ENCODE results near the gene BMP2K. TPM values are rescaled to one million over a fixed set of nuclear protein-coding genes. Genes with fewer than 3 reads are reported as not detected.

Gene BMP2K
- 10 to 100 TPM; 10.6 to 14.5 TPM for total RNA-seq

- CTCF ChIA-PET = interaction anchor here (0.7 to 1.5 kb wide), 2 partner anchors 60 to 164 kb away, joined by 3 read pairs; no protein-coding TSS in a partner anchor
- Mint-ChIP-seq H3K9me3 (ENCODE audit: low read depth) (no peaks in the 10 kb centered on the region), H3K27me3 (no peaks in the 10 kb centered on the region), H3K4me1 (peaks cover 17% of the 10 kb centered on the region), H3K36me3 (ENCODE audit: low read depth) (no peaks in the 10 kb centered on the region), H3K27ac (peak within 1 kb of the TSS; percentile 96), H3K4me3 (peak within 1 kb of the TSS; percentile 84)
- DNase-seq (peak; percentile 88), ATAC-seq (peak; percentile 71)
- POLR2A ChIA-PET = interaction anchor here (0.5 kb wide), 1 partner anchor 170 kb away, joined by 3 read pairs; no protein-coding TSS in a partner anchor
- intact Hi-C loops (cut with DNase I, micrococcal nuclease) = loop anchor here (1.0 to 10.0 kb wide), 9 partner anchors 118 to 1409 kb away; partner anchors contain the start of genes MRPL1 (in 2 of the 2) and PAQR3 (in 2 of the 2)
These were observed at the start of gene BMP2K for GRCh38 chr4:78776079-78776728. Gene BMP2K, plus strand, starts transcription at chr4:78776350. Its CDS starts 194 bp downstream, at chr4:78776544.

- no peak overlapping the region for H3K27ac Mint-ChIP-seq
- POLR2A ChIA-PET = no interaction called here
- ATAC-seq = no peak
- no peak for DNase-seq
- no peaks in the 10 kb centered on the region for H3K9me3 Mint-ChIP-seq (ENCODE audit: low read depth)
- intact Hi-C loops (cut with DNase I, micrococcal nuclease) = no loop called here
- no peaks in the 10 kb centered on the region for H3K27me3 Mint-ChIP-seq
- H3K4me3 Mint-ChIP-seq = no peak overlapping the region
- no peaks in the 10 kb centered on the region for H3K36me3 Mint-ChIP-seq (ENCODE audit: low read depth)
- CTCF ChIA-PET = interaction anchor here (0.6 kb wide), 1 partner anchor 41 kb away, joined by 3 read pairs; no protein-coding TSS in a partner anchor
- H3K4me1 Mint-ChIP-seq = peaks cover 2% of the 10 kb centered on the region
These were observed 49.6 kb upstream of the BMP2K start for GRCh38 chr4:78726546-78726945.

GRCh38 chr4:78732332-78733104 lies 43.6 kb upstream of the BMP2K start:
- POLR2A ChIA-PET = no interaction called here

GRCh38 chr4:78734441-78735162 lies 41.5 kb upstream of the BMP2K start:
- no peak overlapping the region for H3K27ac Mint-ChIP-seq
- peaks cover 4% of the 10 kb centered on the region for H3K4me1 Mint-ChIP-seq
- CTCF ChIA-PET = no interaction called here
- H3K27me3 Mint-ChIP-seq = no peaks in the 10 kb centered on the region
- no peak overlapping the region for H3K4me3 Mint-ChIP-seq
- POLR2A ChIA-PET = no interaction called here
- H3K9me3 Mint-ChIP-seq (ENCODE audit: low read depth) = no peaks in the 10 kb centered on the region
- no peak for DNase-seq
- intact Hi-C loops (cut with DNase I, micrococcal nuclease) = no loop called here
- no peaks in the 10 kb centered on the region for H3K36me3 Mint-ChIP-seq (ENCODE audit: low read depth)
- no peak for ATAC-seq

More at GRCh38 chr4:78732332-78733104, 43.6 kb upstream of the BMP2K start:
- DNase-seq (no peak), ATAC-seq (no peak)
- intact Hi-C loops (cut with DNase I, micrococcal nuclease) = no loop called here
- H3K27me3 Mint-ChIP-seq = no peaks in the 10 kb centered on the region
- peaks cover 4% of the 10 kb centered on the region for H3K4me1 Mint-ChIP-seq
- no peak overlapping the region for H3K27ac Mint-ChIP-seq
- no peaks in the 10 kb centered on the region for H3K36me3 Mint-ChIP-seq (ENCODE audit: low read depth)
- H3K9me3 Mint-ChIP-seq (ENCODE audit: low read depth) = no peaks in the 10 kb centered on the region
- CTCF ChIA-PET = no interaction called here
- no peak overlapping the region for H3K4me3 Mint-ChIP-seq

GRCh38 chr4:78735697-78736096 lies 40.5 kb upstream of the BMP2K start:
- DNase-seq = no peak
- no peak for ATAC-seq
- Mint-ChIP-seq H3K4me3 (no peak overlapping the region), H3K27ac (no peak overlapping the region), H3K9me3 (ENCODE audit: low read depth) (no peaks in the 10 kb centered on the region), H3K36me3 (ENCODE audit: low read depth) (no peaks in the 10 kb centered on the region), H3K27me3 (no peaks in the 10 kb centered on the region), H3K4me1 (peaks cover 4% of the 10 kb centered on the region)
- CTCF ChIA-PET = interaction anchor here (0.8 to 1.0 kb wide), 3 partner anchors 9 to 147 kb away, joined by 3 read pairs; no protein-coding TSS in a partner anchor
- intact Hi-C loops (cut with DNase I, micrococcal nuclease) = no loop called here
- POLR2A ChIA-PET = no interaction called here

- no peaks in the 10 kb centered on the region for H3K36me3 Mint-ChIP-seq (ENCODE audit: low read depth)
- no peak for DNase-seq
- H3K27me3 Mint-ChIP-seq = no peaks in the 10 kb centered on the region
- no peak overlapping the region for H3K4me3 Mint-ChIP-seq
- peaks cover 4% of the 10 kb centered on the region for H3K4me1 Mint-ChIP-seq
- intact Hi-C loops (cut with DNase I, micrococcal nuclease) = no loop called here
- no peak for ATAC-seq
- H3K27ac Mint-ChIP-seq = no peak overlapping the region
- CTCF ChIA-PET = no interaction called here
- POLR2A ChIA-PET = no interaction called here
- no peaks in the 10 kb centered on the region for H3K9me3 Mint-ChIP-seq (ENCODE audit: low read depth)
These were observed 39.1 kb upstream of the BMP2K start for GRCh38 chr4:78737035-78737434.

GRCh38 chr4:78737973-78738372 lies 38.2 kb upstream of the BMP2K start:
- Mint-ChIP-seq H3K27me3 (no peaks in the 10 kb centered on the region), H3K4me1 (peaks cover 4% of the 10 kb centered on the region), H3K4me3 (no peak overlapping the region), H3K36me3 (ENCODE audit: low read depth) (no peaks in the 10 kb centered on the region), H3K27ac (no peak overlapping the region), H3K9me3 (ENCODE audit: low read depth) (no peaks in the 10 kb centered on the region)
- POLR2A ChIA-PET = no interaction called here
- CTCF ChIA-PET = no interaction called here
- DNase-seq (no peak), ATAC-seq (no peak)
- intact Hi-C loops (cut with DNase I, micrococcal nuclease) = no loop called here

- no peak overlapping the region for H3K4me3 Mint-ChIP-seq
- ATAC-seq = no peak
- CTCF ChIA-PET = no interaction called here
These were observed 33.9 kb upstream of the BMP2K start for GRCh38 chr4:78742300-78742699.

GRCh38 chr4:78747475-78747922 lies 28.7 kb upstream of the BMP2K start:
- ChIA-PET POLR2A (no interaction called here), CTCF (interaction anchor here (0.7 kb wide), 1 partner anchor 36 kb away, joined by 3 read pairs; no protein-coding TSS in a partner anchor)
- H3K27ac Mint-ChIP-seq = no peak overlapping the region
- DNase-seq = no peak
- intact Hi-C loops (cut with DNase I, micrococcal nuclease) = no loop called here
- no peak for ATAC-seq
- no peaks in the 10 kb centered on the region for H3K36me3 Mint-ChIP-seq (ENCODE audit: low read depth)
- H3K9me3 Mint-ChIP-seq (ENCODE audit: low read depth) = no peaks in the 10 kb centered on the region
- peaks cover 2% of the 10 kb centered on the region for H3K27me3 Mint-ChIP-seq
- no peaks in the 10 kb centered on the region for H3K4me1 Mint-ChIP-seq
- H3K4me3 Mint-ChIP-seq = no peak overlapping the region

More at GRCh38 chr4:78742300-78742699, 33.9 kb upstream of the BMP2K start:
- Mint-ChIP-seq H3K27ac (no peak overlapping the region), H3K4me1 (peaks cover 2% of the 10 kb centered on the region), H3K27me3 (no peaks in the 10 kb centered on the region), H3K36me3 (ENCODE audit: low read depth) (no peaks in the 10 kb centered on the region), H3K9me3 (ENCODE audit: low read depth) (no peaks in the 10 kb centered on the region)
- no peak for DNase-seq
- intact Hi-C loops (cut with DNase I, micrococcal nuclease) = no loop called here
- POLR2A ChIA-PET = interaction anchor here (0.6 kb wide), 1 partner anchor 1039 kb away, joined by 5 read pairs; no protein-coding TSS in a partner anchor

GRCh38 chr4:78748381-78748780 lies 27.8 kb upstream of the BMP2K start:
- Mint-ChIP-seq H3K4me1 (no peaks in the 10 kb centered on the region), H3K27ac (no peak overlapping the region), H3K4me3 (no peak overlapping the region), H3K9me3 (ENCODE audit: low read depth) (no peaks in the 10 kb centered on the region), H3K27me3 (peaks cover 2% of the 10 kb centered on the region), H3K36me3 (ENCODE audit: low read depth) (no peaks in the 10 kb centered on the region)
- intact Hi-C loops (cut with DNase I, micrococcal nuclease) = no loop called here
- ATAC-seq (no peak), DNase-seq (no peak)
- ChIA-PET CTCF (no interaction called here), POLR2A (no interaction called here)

GRCh38 chr4:78749258-78749971 lies 26.7 kb upstream of the BMP2K start:
- CTCF ChIA-PET = no interaction called here
- POLR2A ChIA-PET = interaction anchor here (0.6 kb wide), 1 partner anchor 60 kb away, joined by 3 read pairs; no protein-coding TSS in a partner anchor
- DNase-seq = no peak
- Mint-ChIP-seq H3K36me3 (ENCODE audit: low read depth) (no peaks in the 10 kb centered on the region), H3K4me1 (no peaks in the 10 kb centered on the region), H3K27me3 (peaks cover 2% of the 10 kb centered on the region), H3K4me3 (no peak overlapping the region), H3K9me3 (ENCODE audit: low read depth) (no peaks in the 10 kb centered on the region), H3K27ac (no peak overlapping the region)
- no peak for ATAC-seq
- intact Hi-C loops (cut with DNase I, micrococcal nuclease) = no loop called here
